Prostate gland (tissue), 2 donors: ENCODE measurements around the gene KCND3. TPM values are rescaled to one million over a fixed set of nuclear protein-coding genes. Genes with fewer than 3 reads are reported as not detected.
A peak's percentile ranks its signal among the peaks of the same experiment; 100 is the strongest.

ENCODE experiments used
- DNase-seq: peaks from one replicate; pipeline ENCODE4 v3.0.0-alpha.2; 2019; ENCODE audit warnings: low spot score
- H3K27ac ChIP-seq, 2 donors: fragments of 200-600 bp; sonication (generic); 2 replicates each; pipeline ENCODE4 v1.5.1; 2017 to 2019
- H3K27me3 ChIP-seq: fragments of 200-600 bp; sonication (generic); replicated peaks from 2 replicates; pipeline ENCODE4 v1.5.1; 2019; ENCODE audit not compliant: insufficient read depth
- H3K36me3 ChIP-seq, 2 donors: fragments of 200-600 bp; sonication (generic); 1 replicate in 1 of 2; 2 replicates in 1 of 2; pipeline versions ENCODE4 v1.5.1 to v1.8.1; 2017 to 2019
- H3K4me1 ChIP-seq: fragments of 200-600 bp; sonication (generic); replicated peaks from 2 replicates; pipeline ENCODE4 v1.5.1; 2019
- H3K4me3 ChIP-seq, 2 donors: fragments of 200-600 bp; sonication (generic); 2 replicates each; pipeline ENCODE4 v1.5.1; 2017 to 2019
- H3K9me3 ChIP-seq: fragments of 200-600 bp; sonication (generic); 2 replicates; pipeline ENCODE4 v1.5.1; 2017
- POLR2A ChIP-seq: fragments of 450-650 bp; IDR thresholded peaks from one replicate; pipeline ENCODE4 v1.6.1; 2016; ENCODE audit warnings: antibody characterized with exemption, mild to moderate bottlenecking
- POLR2AphosphoS5 ChIP-seq: sonication (generic); formaldehyde crosslinking; IDR thresholded peaks from one replicate; pipeline ENCODE4 v1.6.1; 2017; ENCODE audit warnings: antibody characterized with exemption
- WGBS: methylation state at CpG from one replicate; pipeline ENCODE4 v1.1.5; 2018; 5-methylcytosine and 5-hydroxymethylcytosine counted together
- intact Hi-C: fragments of 100-400 bp; cut with DNase I; formaldehyde crosslinking; loops from one replicate; pipeline ENCODE4 v1.14.2; 2022
- total RNA-seq, 2 donors: library from RNA; depleted of rRNA; stranded (reverse); fragments of >200 nt; gene quantifications; one replicate each; pipeline ENCODE4 v1.1.0, GENCODE V29; 2016
- TF ChIP-seq, protein P1 (sequence below), 4 experiments: fragments of 200-600 bp in 2 of 4; fragments of 450-650 bp in 2 of 4; sonication (generic) in 2 of 4; IDR thresholded peaks; 1 replicate in 3 of 4; 2 replicates in 1 of 4; pipeline ENCODE4 v1.5.1; 2016 to 2019; ENCODE audit warnings: antibody characterized with exemption in 4 of 4, mild to moderate bottlenecking in 2 of 4, moderate library complexity in 2 of 4

KCND3 gene
- total RNA-seq, 2 donors from 2014 or later = 17.1 to 27.3 TPM

DNA sequence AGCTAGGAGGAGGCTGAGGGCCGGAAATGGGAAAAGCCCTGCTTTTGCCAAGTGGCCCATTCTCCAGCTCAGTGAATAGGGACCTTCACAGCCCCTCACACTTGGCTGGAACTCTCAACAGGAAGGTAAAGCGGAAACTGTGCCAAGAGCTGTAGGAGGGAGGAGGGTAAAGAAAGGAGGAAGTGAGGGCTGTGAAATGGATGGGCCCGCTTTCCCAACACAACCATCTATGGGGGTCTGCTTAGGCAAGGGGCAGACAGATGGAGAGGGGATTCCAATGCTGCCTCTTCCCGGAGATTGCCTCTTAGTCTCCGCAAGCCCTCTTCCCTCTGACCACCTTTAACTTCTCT lies 255.5 kb downstream of the KCND3 start:
- Histone ChIP-seq H3K9me3 (no peaks in the 10 kb centered on the region), H3K4me3 (no peak overlapping the region), H3K4me1 (no peaks in the 10 kb centered on the region), H3K27me3 (no peaks in the 10 kb centered on the region), H3K36me3 (no peaks in the 10 kb centered on the region), H3K27ac (peak overlapping the region in 1 of 2 donors; percentile 16)
- intact Hi-C loops = no loop called here
- 77% methylated on average over 5 of the region's 5 CpGs for WGBS
- DNase-seq = no peak
- no peak for TF ChIP-seq POLR2A
- TF ChIP-seq, protein P1, sequence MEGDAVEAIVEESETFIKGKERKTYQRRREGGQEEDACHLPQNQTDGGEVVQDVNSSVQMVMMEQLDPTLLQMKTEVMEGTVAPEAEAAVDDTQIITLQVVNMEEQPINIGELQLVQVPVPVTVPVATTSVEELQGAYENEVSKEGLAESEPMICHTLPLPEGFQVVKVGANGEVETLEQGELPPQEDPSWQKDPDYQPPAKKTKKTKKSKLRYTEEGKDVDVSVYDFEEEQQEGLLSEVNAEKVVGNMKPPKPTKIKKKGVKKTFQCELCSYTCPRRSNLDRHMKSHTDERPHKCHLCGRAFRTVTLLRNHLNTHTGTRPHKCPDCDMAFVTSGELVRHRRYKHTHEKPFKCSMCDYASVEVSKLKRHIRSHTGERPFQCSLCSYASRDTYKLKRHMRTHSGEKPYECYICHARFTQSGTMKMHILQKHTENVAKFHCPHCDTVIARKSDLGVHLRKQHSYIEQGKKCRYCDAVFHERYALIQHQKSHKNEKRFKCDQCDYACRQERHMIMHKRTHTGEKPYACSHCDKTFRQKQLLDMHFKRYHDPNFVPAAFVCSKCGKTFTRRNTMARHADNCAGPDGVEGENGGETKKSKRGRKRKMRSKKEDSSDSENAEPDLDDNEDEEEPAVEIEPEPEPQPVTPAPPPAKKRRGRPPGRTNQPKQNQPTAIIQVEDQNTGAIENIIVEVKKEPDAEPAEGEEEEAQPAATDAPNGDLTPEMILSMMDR (IDR thresholded peaks at IDR 0.05) = no peak
- no peak for TF ChIP-seq POLR2AphosphoS5

DNA sequence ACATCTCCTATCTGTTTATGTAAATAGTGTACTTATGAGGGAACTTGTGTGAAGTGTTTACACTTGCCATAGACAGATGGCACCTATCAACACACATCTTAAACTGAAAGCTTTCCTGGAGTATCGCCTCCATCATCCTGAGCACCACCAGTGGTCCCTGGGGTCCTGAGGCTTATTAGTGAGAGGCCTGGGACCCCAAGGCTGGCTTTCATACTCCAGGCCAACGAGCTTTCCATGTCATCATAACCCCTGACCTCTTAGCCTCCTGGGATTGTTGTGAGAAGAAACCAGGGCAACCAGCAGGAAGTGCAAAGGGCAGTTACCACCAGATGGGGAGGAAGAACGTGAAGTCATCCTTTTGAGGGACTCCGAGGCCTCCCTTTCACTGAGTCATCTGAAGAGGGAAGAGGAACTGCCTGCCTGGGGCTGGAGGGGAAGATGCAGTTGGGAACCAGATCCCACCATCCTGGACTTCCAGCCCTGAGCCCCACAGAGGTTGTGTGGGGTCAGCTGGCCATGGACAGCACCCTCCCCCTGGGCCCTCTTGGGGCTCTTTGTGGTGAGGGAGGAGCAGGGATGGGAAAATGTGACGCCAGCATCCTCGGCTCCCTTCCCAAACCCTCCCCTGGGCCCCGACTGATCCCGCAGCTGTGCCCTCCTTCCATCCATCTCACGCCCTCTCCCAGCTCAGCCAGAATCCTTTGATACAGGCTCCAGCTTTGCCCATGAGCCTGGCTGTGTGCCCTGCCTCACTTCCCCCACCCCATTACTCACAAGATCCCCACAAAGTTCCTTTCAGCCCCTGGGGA lies 256.1 kb downstream of the KCND3 start:
- Histone ChIP-seq H3K27ac (peak overlapping the region in 1 of 2 donors; percentile 16), H3K27me3 (no peaks in the 10 kb centered on the region), H3K4me3 (no peak overlapping the region), H3K36me3 (no peaks in the 10 kb centered on the region), H3K4me1 (no peaks in the 10 kb centered on the region), H3K9me3 (no peaks in the 10 kb centered on the region)
- WGBS = 62% methylated on average over 9 of the region's 9 CpGs
- no peak for DNase-seq
- TF ChIP-seq POLR2A = no peak
- no peak for TF ChIP-seq POLR2AphosphoS5
- intact Hi-C loops = no loop called here

DNA sequence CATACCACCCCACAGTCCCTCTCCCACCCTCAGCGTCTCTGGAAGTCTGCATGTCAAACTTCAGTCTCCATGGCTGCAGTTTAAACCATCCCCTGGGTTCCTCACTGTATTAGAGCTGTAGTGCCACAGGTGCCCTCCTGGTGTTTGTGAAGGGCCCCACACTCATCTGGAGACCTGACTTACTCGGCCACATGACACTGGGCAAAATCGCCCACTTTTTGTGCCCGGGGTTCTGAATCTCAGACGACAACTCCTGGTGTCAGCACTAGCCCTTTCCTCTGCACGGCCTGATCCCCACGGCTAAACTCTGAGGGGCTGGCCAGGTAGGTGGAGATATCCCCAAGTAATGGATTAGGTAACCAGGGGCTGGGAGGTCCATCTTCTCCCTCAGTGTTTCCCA lies 256.8 kb downstream of the KCND3 start:
- DNase-seq = no peak

DNA sequence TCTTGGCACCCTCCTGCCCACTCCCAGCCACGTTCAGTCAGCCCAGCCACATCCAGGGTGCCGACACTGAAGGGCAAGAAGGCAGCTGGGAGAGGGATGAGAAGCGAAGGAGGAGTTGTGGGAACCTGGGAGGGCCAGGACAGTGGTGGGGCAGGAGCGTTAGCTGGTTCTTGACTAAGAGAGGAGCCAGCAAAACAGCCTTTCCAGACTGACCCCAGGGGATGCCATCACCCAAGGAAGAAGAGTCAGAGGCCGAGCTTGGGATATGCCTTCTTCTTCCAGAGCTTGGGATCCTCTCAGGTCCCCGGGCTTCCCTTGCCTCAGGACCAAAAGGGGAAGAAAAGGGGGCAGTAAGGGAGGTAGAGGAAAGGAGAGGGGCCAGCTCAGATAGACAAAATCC lies 257.5 kb downstream of the KCND3 start:
- H3K27ac ChIP-seq = no peak overlapping the region
- 79% methylated on average over 6 of the region's 6 CpGs for WGBS
- no peak for DNase-seq
- no peaks in the 10 kb centered on the region for H3K4me1 ChIP-seq
- no peak overlapping the region for H3K4me3 ChIP-seq
- TF ChIP-seq POLR2AphosphoS5 (no peak), POLR2A (no peak)
- TF ChIP-seq, protein P1 (IDR thresholded peaks at IDR 0.05) = no peak
- intact Hi-C loops = no loop called here
- no peaks in the 10 kb centered on the region for H3K36me3 ChIP-seq
- no peaks in the 10 kb centered on the region for H3K27me3 ChIP-seq
- H3K9me3 ChIP-seq = no peaks in the 10 kb centered on the region

More for the DNA sequence above, 256.8 kb downstream of the KCND3 start:
- no peak for TF ChIP-seq POLR2AphosphoS5
- no peak for TF ChIP-seq POLR2A
- TF ChIP-seq, protein P1 (IDR thresholded peaks at IDR 0.05) = no peak
- Histone ChIP-seq H3K36me3 (no peaks in the 10 kb centered on the region), H3K27ac (no peak overlapping the region), H3K4me3 (no peak overlapping the region), H3K4me1 (no peaks in the 10 kb centered on the region), H3K27me3 (no peaks in the 10 kb centered on the region), H3K9me3 (no peaks in the 10 kb centered on the region)
- WGBS = 89% methylated on average over 7 of the region's 7 CpGs
- intact Hi-C loops = no loop called here

DNA sequence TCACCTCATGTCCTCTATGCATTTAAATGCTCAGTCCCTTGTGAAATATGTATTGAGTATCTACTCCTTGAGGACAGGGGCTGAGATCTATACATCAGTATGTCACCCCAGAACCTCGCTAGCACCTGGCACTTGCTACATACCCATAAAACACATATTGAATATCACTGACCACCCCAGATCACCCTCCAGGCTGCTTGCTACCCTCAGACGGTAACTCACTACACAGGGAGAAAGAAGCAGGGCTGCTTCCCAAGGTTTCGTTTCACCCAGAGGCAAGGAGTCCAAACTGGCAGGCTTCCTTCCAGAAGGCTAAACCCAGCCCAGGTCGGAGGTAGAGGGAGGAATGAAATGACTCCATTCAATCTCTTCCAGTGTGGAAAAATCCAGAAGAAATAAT lies 258.8 kb downstream of the KCND3 start:
- H3K4me1 ChIP-seq = no peaks in the 10 kb centered on the region
- no peak overlapping the region for H3K4me3 ChIP-seq
- H3K36me3 ChIP-seq = no peaks in the 10 kb centered on the region
- no peak overlapping the region for H3K27ac ChIP-seq
- TF ChIP-seq POLR2A (no peak), POLR2AphosphoS5 (no peak)
- TF ChIP-seq, protein P1 (IDR thresholded peaks at IDR 0.05) = no peak
- 86% methylated on average over 4 of the region's 4 CpGs for WGBS
- H3K9me3 ChIP-seq = no peaks in the 10 kb centered on the region
- intact Hi-C loops = no loop called here
- no peaks in the 10 kb centered on the region for H3K27me3 ChIP-seq
- no peak for DNase-seq
